ENCODE measurements around the gene TMEM143.
A peak's percentile ranks its signal among the peaks of the same experiment; 100 is the strongest.
"Not testable (repeated sequence)": the region's sequence is repeated elsewhere in the genome, so short reads cannot be mapped to it uniquely, and the experiment has no call there.

Gene TMEM143

DNA sequence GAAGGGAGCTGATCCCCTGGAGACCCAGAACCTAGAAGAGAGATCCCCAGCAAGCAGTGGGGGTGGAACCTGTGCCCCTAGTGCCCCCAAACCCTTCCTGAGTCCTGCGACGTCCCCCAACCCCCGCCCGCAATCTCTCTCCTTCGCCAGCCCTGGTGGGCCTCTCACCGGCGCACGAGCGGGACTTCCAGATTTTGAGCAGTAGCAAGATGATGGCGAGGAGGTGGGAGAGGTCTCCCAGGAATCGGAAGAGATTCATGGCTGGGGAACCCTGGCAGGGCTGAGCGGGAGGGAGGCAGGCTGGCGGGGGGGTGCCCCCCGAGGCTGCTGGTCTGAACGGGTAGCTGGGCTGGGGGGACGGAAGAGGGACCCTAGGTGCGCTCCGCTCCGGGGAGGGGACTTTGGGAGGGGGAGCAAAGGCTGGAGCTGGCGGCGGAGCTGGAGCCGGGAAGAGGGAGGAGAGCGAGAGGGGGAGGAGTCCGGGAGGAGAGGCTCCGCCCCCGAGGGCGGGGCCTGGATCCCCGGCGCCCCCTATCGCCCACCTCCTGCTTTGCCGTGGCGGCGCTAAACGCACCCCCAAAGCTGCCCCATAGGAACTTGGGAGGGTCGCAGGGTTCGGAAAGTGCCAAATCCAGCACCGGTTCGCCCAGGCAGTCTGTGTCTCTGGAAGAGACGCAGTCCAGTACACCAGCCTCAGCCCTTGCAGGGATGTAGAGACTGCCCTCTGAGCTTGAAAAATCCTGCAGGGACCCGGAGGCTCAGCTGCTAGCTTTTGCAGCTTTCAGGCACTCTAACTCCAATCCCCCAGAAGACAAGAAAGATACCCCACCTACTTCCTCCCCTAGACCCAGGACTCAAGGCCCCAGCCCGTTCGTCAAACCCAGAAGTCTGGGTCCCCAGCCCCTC, 27.6 kb upstream of the TMEM143 start, which contains the start of gene KDELR1:
Gene KDELR1, minus strand, starts transcription at position 452 of the 906 bp plus-strand sequence. Its CDS starts 193 bp downstream, at position 259.
- peak; percentile 45 to 73 (median 57) for DNase-seq (ENCODE audit: low read depth in 2 of 3, low spot score in 1 of 3)

DNA sequence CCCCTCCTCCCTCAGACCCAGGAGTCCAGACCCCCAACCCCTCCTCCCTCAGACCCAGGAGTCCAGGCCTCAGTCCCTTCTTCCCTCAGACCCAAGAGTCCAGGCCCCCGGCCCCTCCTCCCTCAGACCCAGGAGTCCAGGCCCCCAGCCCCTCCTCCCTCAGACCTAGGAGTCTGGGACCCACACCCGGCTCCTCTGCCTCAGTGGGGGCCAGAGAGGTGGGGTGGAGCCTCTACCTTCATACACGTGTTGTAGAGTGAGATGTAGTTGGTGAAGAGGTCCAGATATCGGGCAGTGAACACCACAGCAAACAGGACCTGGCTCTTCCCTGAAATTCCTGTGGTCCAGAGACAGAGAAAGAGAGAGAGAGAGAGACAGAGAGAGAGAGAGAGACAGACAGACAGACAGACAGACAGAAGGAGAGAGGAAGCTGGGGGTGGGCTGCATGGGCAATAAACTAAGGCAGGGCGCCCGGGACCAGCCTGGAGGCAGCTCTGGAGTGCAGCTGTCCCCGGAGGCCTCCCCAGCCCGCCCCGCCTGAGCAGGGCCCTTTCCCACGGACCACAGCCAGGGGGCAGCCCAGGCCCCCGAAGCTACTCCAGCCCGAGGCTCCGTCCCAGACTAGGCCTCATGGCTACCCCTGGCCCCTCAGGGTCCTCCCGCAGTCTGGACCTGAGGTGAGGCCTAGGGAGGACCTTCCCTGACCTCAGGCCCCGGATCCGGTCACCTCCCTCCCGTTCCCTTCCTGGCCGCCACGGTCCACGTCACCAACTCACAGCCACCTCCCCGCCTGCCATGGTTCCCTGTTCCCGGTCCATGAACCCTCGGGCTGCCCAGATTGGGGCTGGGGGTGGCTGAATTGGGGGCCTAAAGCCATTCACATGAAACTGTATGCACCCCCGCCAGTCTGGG, 26.7 kb upstream of the TMEM143 start:
- DNase-seq (ENCODE audit: low read depth in 2 of 3, low spot score in 1 of 3), result peak in 1 of 3 donors; percentile 56

DNA sequence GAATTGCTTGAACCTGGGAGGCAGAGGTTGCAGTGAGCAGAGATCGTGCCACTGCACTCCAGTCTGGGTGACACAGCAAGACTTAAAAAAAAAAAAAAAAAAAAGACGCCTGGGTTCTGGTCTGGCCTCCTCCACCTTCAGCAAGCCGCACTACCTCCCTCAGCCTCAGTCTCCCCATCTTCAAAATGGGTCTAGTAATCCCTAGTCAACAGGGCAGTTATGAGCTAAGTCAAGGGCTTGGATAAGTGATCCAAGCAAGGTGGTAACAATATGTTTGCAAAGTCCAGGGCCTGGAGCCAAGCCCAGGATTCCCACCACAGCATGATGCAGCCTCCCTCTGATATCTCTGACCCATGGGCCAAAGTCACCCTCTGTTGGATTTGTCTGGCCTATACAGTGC, 23.2 kb upstream of the TMEM143 start:
- DNase-seq (ENCODE audit: low read depth in 2 of 3, low spot score in 1 of 3), result no peak

DNA sequence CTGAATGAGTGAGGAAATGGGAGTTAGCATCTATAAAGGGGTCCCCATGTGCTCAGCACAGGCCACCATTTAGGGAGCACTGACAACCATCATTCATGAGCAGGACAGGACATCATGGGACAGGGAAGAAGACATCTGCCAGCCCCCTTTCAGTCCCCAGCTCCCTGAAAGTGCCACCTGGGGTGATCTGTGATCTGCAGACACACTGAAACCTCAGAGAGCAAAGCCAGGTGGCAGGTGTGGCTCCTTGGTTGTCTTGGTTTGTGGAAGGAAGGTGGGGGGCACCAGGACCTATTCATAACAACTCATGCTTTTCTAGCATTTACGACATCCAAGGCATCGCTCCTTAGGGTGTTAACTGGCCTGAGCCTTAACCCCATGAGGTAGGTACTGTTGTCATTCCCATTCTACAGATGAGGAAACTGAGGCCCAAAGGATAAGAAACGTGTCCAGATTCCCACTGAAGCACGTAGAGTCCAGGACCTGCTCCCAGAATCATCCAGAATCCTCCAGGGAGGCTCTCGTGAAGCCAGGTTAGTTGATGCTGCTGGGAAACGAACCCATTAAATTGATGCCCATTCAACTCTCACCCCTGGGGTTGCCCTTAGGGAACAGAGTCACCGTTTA, 21.8 kb upstream of the TMEM143 start:
- DNase-seq (ENCODE audit: low read depth in 2 of 3, low spot score in 1 of 3), result no peak

DNA sequence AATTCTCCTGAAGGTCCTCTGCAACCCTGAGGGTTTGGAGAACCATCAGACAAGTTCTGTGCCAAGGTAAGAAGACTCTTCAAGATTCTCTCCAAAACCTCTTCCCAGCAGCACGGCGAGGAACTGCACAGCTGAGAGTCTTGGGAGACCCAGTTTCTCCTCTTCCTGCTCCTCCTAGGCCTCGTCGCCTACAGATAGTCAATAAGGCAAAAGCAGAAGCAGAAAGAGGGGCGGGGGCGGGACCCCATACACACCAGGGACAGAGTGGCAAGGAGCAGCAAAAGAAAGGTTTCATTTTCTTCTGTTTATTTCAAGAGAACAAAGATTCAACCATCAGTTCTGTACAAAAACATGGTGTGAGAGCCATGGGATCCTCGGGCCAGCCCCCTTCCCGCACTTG, 18.5 kb upstream of the TMEM143 start:
- DNase-seq (ENCODE audit: low read depth in 2 of 3, low spot score in 1 of 3), result no peak

DNA sequence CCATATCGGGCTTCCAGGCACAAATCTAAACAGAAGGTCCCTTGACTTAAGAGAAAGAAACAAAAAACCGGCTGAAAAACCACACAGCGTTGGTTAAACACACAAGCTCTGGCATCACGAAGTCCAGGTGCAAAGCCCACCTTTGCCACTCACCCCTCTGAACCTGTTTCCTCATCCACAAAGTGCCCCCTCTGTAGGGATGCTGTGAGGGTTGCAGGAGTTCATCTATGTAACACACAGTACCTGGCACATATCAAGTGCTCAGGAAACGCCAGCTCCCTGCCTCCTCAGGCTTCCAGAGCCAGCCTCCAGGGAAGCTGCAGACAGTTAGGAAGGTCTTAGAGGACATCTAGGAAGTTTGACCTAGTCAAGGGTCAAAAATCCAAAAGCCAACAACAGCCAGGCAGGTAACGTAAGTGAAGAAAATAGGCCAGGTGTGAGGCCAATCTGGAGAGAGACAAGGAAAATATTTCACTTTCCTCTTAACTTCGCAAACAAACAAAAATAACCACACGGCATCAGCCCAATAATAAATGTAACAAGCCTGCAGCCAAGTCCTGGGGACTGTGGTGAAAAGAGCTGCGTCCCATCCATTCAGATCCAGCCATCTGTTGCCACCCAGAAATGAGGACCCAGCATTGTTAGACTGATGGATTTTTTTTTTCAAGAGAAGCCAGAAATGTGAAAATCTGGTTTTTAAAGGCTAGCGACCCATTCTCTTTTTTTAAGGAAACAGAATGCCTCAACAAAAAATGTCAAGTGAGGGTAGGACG, 17.6 kb upstream of the TMEM143 start:
- DNase-seq (ENCODE audit: low read depth in 2 of 3, low spot score in 1 of 3), result no peak

DNA sequence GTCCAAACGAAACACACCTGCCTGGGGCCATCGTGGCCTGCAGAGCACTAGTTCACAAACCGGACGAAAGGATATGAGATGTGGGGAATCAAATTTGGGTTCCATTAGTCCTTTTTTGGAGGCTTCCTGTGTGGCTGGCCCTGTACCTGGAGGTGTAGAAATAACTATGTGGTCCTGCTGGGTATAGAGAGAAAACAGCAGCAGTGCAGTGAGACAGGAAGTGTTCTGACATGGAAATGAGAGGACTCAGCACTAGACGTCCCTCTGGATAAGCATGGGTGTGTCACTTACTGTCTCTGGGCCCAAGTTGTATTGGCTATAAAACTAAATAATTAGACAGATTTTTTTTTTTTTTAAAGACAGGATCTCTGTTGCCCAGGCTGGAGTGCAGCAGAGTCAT, 15.3 kb upstream of the TMEM143 start:
- no peak for DNase-seq (ENCODE audit: low read depth in 2 of 3, low spot score in 1 of 3)

DNA sequence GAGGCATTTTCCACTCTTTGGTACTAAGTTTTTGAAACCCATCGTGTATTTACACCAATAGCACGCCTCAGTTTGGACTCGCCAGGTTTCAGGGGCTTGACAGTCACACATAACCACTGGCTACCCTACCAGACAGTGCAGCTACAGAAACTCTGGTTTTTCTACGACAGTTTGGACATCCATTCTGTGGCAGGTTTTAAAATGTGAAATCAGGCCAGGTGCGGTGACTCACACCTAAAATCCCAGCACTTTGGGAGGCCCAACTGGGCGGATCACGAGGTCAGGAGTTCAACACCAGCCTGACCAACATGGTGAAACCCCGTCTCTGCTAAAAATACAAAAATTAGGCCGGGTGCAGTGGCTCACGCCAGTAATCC, 14.4 kb upstream of the TMEM143 start:
- DNase-seq (ENCODE audit: low read depth in 2 of 3, low spot score in 1 of 3), result no peak

DNA sequence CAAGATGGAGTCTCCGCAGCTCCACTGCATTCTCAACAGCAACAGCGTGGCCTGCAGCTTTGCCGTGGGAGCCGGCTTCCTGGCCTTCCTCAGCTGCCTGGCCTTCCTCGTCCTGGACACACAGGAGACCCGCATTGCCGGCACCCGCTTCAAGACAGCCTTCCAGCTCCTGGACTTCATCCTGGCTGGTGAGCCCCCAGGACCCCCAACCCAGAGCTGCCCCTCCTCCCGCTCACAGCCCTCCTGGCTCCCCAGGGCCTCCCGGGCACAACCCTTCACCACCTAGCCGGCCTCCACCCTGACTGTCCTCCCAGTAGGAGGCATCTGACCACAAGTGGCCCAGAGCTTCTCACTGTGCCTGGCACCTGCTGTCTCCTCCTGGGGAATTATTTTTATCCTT, 9.8 kb upstream of the TMEM143 start:
- no peak for DNase-seq (ENCODE audit: low read depth in 2 of 3, low spot score in 1 of 3)

DNA sequence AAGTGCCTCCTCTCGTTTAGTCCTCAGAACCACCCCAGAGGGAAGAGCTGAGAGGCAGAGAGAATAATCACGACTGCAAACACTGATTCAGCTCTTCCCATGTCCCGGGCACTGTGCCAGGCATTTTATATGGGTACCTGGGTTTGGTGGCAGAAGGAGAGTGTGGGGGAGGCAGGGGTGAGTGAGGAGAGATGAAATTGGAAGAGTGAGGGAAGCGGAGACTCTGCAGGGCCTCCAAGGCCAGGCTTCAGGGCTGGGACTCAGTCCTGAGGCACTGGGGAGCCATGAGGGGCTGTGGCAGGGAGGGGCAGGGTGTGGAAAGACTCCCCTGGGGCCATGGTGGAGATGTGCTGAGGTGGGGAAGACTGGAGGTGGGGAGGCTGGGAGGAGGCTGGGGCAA, 9.2 kb upstream of the TMEM143 start:
- no peak for DNase-seq (ENCODE audit: low read depth in 2 of 3, low spot score in 1 of 3)

DNA sequence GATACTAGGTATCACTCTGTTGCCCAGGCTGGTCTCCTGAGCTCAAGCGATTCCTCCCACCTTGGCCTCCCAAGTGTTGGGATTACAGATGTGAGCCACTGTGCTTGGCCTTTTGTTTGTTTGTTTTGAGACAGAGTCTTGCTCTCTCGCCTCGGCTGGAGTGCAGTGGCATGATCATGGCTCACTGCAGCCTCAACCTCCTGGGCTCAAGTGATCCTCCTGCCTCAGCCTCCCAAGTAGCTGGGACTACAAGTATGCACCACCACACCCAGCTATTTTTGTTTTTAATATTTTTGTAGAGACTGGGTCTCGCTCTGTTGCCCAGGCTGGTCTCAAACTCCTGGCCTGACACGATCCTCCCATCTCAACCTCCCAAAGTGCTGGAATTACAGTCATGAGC, 8.0 kb upstream of the TMEM143 start:
- not testable (repeated sequence) for DNase-seq (ENCODE audit: low read depth in 2 of 3, low spot score in 1 of 3)

DNA sequence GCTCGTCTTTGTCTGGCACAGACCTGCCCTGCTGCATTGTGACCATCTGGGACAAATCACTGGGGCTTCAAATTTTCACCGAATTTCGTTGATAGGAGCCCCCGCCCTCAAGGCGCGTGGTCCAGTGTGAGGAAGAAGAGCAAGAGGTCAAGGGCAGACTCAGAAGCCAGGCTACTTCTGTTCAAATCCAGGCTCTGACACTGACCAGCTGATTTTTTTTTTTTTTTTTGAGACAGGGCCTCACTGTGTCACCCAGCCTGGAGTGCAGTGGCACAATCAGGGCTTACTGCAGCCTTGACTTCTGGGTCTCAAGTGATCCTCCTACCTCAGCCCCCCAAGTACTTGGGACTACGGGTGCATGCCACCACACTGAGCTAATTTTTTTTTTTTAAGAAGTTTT, 7.6 kb upstream of the TMEM143 start:
- no peak for DNase-seq (ENCODE audit: low read depth in 2 of 3, low spot score in 1 of 3)

DNA sequence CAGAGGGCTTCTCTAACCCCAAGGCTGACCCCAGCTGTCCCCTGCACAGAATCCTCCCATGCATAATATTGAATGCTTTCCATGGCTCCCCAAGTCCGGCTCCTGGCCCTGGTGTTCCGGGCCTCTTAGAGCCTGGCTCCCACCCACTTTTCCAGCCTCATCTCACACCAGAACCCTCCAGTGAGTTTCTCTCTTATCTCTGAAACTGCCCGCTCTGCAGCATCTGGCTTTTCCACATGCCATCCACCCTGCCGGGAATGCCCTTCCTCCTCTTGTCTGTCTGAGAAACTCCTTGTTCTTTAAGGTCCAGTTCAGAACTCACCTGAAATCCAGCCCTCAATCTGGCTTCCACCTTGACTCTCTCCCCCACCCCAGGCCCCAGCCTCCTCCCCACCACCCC, 7.2 kb upstream of the TMEM143 start:
- no peak for DNase-seq (ENCODE audit: low read depth in 2 of 3, low spot score in 1 of 3)

DNA sequence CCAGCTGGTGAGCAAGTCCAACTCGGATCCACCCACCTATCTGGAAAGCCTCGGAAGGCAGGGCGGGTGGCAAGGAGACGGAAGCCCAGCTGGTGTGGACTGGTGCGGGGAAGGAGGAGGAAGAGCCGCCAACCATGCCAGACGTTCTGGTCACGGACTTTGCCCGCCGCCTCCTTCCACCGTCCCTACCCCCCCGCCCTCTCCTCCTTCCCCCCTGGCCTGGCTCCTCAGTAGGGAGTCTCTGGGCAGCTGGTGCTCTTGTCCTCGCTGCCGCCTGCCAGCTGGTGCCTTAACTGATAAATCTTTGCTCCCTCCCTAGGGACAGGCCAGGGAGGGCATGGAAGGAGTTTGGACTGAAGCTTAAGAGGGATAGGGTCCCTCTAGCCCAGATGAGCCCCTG, 5.2 kb upstream of the TMEM143 start:
- DNase-seq (ENCODE audit: low read depth in 2 of 3, low spot score in 1 of 3), result no peak

DNA sequence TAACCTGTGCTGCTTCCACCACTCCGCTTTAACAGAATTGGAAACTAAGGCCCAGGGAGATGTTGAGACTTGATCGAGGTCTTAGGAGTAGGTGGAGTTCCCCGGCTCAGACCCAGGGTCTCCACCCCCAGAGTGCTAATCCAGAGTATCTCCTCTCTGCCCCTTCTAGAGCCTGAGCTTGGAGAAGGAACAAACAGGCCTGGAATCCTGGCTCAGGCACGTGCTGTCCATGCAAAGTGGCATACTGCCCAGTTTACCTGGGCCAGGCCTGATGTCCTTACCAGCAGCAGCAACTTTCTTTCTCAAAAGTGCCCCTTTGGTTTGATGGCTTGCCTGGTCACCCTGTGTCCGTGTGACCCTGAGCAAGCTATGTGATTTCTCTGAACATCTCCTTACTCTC, 4.1 kb upstream of the TMEM143 start:
- DNase-seq (ENCODE audit: low read depth in 2 of 3, low spot score in 1 of 3), result no peak

DNA sequence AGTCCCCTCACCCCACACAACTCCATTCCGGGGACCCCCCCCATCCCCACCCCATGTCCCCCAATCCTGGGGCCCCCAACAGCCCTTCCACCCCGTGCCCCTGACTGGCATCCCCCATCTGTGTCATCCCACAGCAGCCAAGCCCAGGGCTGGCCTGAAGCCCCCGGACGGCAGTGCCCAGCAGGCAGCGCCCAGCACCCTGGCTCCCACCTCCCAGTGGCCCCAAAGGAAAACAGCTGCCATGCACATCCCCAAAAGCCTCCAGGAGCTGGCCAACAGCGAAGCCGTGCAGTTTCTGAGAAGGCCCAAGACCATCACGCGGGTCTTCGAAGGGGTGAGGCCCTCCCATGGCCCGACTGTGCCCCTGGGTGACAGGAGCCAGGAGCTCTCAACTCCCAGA, 1.9 kb upstream of the TMEM143 start:
- no peak for DNase-seq (ENCODE audit: low read depth in 2 of 3, low spot score in 1 of 3)

DNA sequence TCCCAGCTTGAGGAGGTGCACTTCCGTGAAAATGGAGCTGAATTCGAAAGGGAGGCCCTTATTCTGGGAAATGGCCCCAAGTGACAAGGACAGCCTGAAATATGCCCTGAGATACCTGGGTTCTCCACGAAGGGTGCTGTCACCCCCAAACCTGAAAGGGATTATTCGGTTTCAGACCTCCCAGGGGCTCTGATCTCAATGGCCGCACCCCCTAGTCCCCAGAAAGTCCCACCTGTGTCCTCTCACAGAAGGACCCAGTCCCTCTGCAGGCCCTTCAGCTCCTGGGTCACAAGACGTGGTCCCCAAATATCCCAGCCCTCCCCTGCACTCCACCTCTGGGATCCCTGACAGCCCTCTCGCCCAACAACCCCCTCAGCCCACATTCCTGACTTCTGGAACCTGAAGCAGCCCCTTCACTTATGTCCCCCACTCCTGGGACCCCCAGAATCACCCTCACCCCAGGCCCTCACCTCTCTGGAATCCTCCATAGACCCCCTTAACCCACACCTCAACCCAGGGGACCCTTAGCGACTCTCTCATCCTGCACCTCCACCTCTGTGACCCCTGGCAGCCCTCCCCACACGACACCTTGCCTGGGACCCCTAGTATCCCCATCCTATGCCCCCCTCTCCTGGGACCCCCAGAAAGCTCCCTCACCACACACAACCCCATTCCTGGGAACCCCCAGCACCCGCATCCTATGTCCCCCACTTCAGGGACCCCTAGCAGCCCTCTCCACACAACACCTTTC, 1.0 kb upstream of the TMEM143 start:
- peak in 2 of 3 donors; percentile 3 to 4 for DNase-seq (ENCODE audit: low read depth in 2 of 3, low spot score in 1 of 3)

DNA sequence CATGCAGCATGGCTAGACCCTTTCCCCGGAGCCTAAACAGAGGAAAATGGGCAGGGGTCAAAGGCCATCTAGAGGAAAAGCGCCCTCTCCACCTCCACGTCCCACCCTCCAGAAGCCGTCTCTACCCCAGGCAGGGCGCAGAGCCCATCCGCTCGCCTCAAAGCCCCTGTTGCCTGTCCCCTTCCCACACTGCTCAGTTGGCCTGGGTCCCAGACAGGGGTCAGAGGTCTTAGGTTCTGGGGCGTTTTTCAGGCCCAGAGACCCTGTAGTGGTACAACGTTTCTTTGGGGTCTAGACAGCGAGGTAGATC, 285 bp downstream of the TMEM143 start:
- DNase-seq (ENCODE audit: low read depth in 2 of 3, low spot score in 1 of 3), result no peak

DNA sequence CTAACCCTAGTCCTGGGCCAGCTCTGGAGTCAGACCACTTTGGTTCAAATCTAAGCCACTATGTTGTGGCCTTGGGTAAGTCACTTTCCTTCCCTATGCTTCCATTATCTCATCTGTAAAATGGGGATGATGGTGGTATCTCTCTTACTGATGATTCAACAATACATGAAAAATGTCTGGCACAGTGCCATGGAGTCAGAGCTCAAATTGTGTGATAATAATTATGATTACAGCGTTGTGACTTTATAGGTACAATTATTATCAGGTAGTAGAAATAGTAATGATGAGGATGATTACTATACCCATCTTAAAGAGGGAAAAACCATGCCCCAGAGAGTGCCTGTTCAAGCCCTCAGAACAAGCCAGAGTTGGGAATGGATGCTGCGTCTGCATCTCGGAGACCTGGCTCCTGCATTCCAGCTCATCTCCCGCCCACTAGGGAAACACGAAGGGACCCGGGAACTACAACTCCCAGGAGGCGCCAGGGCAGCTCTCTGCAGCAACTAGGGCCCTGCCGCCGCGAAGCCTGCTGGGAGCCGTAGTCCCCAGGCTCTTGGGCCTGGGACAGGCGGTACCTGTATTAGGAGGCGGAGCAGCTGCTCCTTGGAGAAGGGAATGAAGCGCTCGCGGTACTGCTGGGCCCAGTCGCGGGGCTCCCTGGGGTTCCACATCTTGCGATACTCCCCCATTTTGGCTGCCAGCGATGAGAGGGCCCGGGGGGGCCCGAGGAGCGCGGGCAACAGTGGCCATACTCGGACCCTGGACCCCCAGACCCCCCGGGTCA, 832 bp downstream of the TMEM143 start:
- peak; percentile 82 to 90 (median 83) for DNase-seq (ENCODE audit: low read depth in 2 of 3, low spot score in 1 of 3)
